NB4 (cell line): Measurements from ENCODE around the gene SGMS1.

ENCODE experiments used
- MYC ChIP-seq: IDR thresholded peaks from 2 replicates; pipeline ENCODE4 v1.6.1; 2011; ENCODE audit warnings: low read depth, low read length
- POLR2A ChIP-seq: IDR thresholded peaks from 2 replicates; pipeline ENCODE4 v1.6.1; 2011; ENCODE audit warnings: mild to moderate bottlenecking; ENCODE audit not compliant: insufficient read length; ENCODE audit errors: extremely low read depth
- TF ChIP-seq, protein P1 (sequence below): IDR thresholded peaks from one replicate; pipeline ENCODE4 v1.5.1; 2012; ENCODE audit warnings: low read depth, low read length

DNA sequence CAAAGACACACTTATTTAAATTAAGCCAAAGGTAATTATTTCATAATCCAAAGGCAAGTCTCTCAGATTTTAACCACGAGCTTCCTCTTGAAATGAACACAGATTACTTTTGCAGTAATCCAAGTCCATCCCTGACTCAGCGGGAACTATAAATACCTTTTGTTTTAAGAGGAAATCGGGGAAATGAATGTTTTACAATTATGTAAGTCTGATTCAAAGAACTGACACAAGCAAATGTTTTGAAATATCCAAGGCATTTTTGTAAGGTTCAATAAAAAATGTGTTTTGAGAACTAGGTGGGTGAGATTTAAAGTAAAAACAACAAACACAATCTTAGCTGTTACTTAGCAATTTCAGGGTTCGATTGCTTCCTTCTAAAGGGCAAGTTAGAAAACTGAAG lies 192.6 kb downstream of the SGMS1 start:
- TF ChIP-seq MYC (no peak), POLR2A (no peak)
- TF ChIP-seq, protein P1, sequence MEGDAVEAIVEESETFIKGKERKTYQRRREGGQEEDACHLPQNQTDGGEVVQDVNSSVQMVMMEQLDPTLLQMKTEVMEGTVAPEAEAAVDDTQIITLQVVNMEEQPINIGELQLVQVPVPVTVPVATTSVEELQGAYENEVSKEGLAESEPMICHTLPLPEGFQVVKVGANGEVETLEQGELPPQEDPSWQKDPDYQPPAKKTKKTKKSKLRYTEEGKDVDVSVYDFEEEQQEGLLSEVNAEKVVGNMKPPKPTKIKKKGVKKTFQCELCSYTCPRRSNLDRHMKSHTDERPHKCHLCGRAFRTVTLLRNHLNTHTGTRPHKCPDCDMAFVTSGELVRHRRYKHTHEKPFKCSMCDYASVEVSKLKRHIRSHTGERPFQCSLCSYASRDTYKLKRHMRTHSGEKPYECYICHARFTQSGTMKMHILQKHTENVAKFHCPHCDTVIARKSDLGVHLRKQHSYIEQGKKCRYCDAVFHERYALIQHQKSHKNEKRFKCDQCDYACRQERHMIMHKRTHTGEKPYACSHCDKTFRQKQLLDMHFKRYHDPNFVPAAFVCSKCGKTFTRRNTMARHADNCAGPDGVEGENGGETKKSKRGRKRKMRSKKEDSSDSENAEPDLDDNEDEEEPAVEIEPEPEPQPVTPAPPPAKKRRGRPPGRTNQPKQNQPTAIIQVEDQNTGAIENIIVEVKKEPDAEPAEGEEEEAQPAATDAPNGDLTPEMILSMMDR, result no peak
